GM12801 (cell line): ENCODE results near the gene SLC30A3.

Source experiments
- CTCF ChIP-seq: IDR thresholded peaks from one replicate; pipeline ENCODE4 v1.5.1; 2011; ENCODE audit warnings: control low read depth; ENCODE audit not compliant: insufficient read length; ENCODE audit errors: extremely low read depth

Gene SLC30A3

DNA sequence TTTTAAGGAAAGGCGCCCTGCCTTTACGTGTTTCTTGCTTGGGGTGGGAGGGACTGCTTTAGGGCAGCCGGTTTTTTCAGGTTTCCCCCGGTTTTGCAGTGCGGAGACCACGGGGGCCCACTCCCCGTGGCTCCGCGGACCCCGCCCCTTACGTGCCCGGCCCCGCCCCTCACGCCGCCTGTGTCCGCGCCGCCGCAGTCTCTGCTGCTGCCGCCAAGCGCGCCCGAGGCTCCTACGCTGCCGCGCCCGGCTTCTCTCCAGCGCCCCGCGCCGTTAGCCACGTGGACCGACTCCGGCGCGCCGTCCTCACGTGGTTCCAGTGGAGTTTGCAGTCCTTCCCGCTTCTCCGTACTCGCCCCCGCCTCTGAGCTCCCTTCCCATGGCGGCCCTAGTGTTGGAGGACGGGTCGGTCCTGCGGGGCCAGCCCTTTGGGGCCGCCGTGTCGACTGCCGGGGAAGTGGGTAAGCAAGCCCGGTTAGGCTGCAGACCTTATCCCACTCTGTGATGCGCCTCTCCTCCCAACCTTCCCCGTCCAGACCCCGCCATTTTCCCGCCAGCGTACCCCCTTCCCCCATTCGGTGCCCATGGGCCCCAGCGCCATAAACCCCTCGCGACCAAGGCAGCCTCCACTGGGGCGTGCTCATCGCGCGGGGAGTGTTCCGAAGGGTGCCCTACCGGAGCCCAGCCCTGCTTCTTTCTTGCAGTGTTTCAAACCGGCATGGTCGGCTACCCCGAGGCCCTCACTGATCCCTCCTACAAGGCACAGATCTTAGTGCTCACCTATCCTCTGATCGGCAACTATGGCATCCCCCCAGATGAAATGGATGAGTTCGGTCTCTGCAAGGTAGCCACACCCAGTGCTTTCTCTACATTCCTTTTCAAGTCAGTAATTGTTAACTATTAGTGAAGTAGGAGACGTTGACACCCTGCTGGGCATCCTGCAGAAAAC, 45.4 kb downstream of the SLC30A3 start, which contains the start of gene CAD:
Gene CAD (plus strand): TSS at position 197 of the 949 bp plus-strand sequence. CDS start 183 bp downstream, at position 380.
- no peak for TF ChIP-seq CTCF

DNA sequence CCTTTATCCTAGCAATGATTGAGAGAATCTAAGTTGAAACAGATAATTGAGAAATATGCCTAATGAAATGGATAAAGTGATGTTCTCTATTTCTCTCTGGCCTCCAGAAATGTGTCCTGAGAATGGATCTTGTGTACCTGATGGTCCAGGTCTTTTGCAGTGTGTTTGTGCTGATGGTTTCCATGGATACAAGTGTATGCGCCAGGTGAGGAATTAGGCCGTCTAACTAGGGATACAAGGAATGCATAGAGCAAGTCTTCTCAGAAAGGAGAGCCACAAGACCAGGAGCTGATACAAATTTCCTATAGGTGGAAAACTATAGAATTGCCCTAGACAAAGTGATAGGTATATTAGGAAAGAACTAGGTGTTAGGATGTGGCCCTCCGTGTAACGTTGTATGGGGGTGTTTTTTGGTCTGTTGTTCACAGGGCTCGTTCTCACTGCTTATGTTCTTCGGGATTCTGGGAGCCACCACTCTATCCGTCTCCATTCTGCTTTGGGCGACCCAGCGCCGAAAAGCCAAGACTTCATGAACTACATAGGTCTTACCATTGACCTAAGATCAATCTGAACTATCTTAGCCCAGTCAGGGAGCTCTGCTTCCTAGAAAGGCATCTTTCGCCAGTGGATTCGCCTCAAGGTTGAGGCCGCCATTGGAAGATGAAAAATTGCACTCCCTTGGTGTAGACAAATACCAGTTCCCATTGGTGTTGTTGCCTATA, 46.3 kb downstream of the SLC30A3 start:
- no peak for TF ChIP-seq CTCF

GRCh38 chr2:27214941-27215340, 47.9 kb downstream of the SLC30A3 start:
- TF ChIP-seq CTCF, result no peak

DNA sequence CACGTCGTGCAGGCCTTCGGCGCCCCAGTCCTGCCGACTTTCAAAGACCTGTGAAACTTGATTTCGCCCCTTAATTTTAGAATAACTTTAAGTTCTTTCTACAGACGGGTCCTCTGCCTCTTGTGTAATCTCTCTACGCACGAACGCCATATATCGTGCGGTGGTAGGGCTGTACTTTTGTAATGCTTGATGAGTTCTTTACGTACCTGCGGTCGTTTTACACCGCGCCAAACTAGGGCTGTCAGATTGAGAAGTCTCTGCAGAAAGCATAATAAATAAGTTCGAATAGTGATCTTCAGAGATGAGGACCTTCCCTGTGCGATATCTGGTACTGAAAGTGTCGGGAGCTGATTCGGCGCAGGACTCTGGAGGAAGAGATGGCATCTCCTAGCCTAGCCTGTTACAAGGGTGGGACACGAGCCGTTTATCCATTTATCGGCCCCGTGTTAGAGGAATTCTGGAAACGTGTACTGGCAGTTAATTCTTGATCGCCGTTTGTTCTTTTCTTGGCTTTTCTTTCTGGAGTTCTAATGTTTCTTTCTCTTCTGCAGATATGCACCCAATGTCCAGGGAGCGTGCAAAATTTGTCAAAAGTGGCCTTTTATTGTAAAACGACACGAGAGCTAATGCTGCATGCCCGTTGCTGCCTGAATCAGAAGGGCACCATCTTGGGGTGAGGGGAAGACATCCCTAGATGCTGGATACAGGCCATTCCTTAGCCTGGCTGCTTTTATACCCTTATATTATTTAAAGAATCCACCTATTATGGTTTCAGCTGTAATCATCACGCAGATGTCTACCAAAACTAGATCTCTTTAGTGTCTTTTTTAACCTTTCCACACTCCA, 50.0 kb downstream of the SLC30A3 start:
- no peak for TF ChIP-seq CTCF

- no peak for TF ChIP-seq CTCF
Measured at GRCh38 chr2:27211943-27212625, 50.8 kb downstream of the SLC30A3 start, which contains the start of the genes ATRAID and SLC5A6. Gene ATRAID, plus strand, starts transcription at chr2:27212041. Its CDS starts 328 bp downstream, at chr2:27212369. Gene SLC5A6, minus strand, starts transcription at chr2:27212268. Its CDS starts 4,618 bp downstream, at chr2:27207650.

- TF ChIP-seq CTCF, result no peak
Measured at GRCh38 chr2:27211241-27211942, 51.5 kb downstream of the SLC30A3 start.
